Lung (tissue), 12 donors: Measurements from ENCODE around the gene TUBGCP4. TPM values are rescaled to one million over a fixed set of nuclear protein-coding genes. Genes with fewer than 3 reads are reported as not detected.
A peak's percentile ranks its signal among the peaks of the same experiment; 100 is the strongest.

Experiments used
- ATAC-seq: fragments of 200-7000 bp; cut with Tn5 transposase; one replicate; pipeline ENCODE4 v1.9.1; 2020; ENCODE audit warnings: moderate number of reproducible peaks; ENCODE audit not compliant: insufficient read depth, low FRiP score
- DNase-seq, 3 donors: peaks; one replicate each; pipeline ENCODE4 v3.0.0-alpha.2; 2013 to 2017
- H3K27ac ChIP-seq, 2 donors: one replicate each; pipeline ENCODE4 v1.5.1; 2013; ENCODE audit warnings: mild to moderate bottlenecking in 2 of 2, moderate library complexity in 2 of 2, control low read depth in 1 of 2, inconsistent platforms in 1 of 2, low read depth in 1 of 2, low read length in 1 of 2
- H3K27me3 ChIP-seq, 3 donors: one replicate each; pipeline ENCODE4 v1.5.1; 2013; ENCODE audit warnings: low read length in 2 of 3; ENCODE audit not compliant: control insufficient read depth in 3 of 3, insufficient read depth in 3 of 3
- H3K36me3 ChIP-seq, 4 donors: one replicate each; pipeline ENCODE4 v1.5.1; 2013; ENCODE audit warnings: low read length in 4 of 4, mild to moderate bottlenecking in 1 of 4, moderate library complexity in 1 of 4; ENCODE audit not compliant: control insufficient read depth in 4 of 4, insufficient read depth in 4 of 4
- H3K4me1 ChIP-seq, 5 donors: one replicate each; pipeline ENCODE4 v1.5.1; 2013; ENCODE audit warnings: low read length in 5 of 5, mild to moderate bottlenecking in 2 of 5, moderate library complexity in 1 of 5; ENCODE audit not compliant: control insufficient read depth in 5 of 5, insufficient read depth in 5 of 5
- H3K4me3 ChIP-seq: one replicate; pipeline ENCODE4 v1.5.1; 2013; ENCODE audit warnings: mild to moderate bottlenecking, control low read depth, moderate library complexity
- H3K9ac ChIP-seq, 2 donors: one replicate each; pipeline ENCODE4 v1.5.1; 2013; ENCODE audit warnings: low read length in 2 of 2, control low read depth in 1 of 2; ENCODE audit not compliant: insufficient read depth in 1 of 2
- H3K9me3 ChIP-seq, 4 donors: one replicate each; pipeline ENCODE4 v1.5.1; 2013; ENCODE audit warnings: low read length in 3 of 4, mild to moderate bottlenecking in 1 of 4, moderate library complexity in 1 of 4; ENCODE audit not compliant: control insufficient read depth in 4 of 4, insufficient read depth in 3 of 4
- WGBS, 2 donors: extraction: QIAGEN DNeasy Blood & Tissue Kit; methylation state at CpG; one replicate each; pipeline ENCODE4 v1.1.7; 2013; 5-methylcytosine and 5-hydroxymethylcytosine counted together
- polyA plus RNA-seq, 2 donors: library from polyadenylated mRNA; stranded (reverse); fragments of 200-250 nt; gene quantifications; one replicate each; pipeline ENCODE4 v1.2.1, GENCODE V29; 2013
- total RNA-seq, 2 donors: library from RNA; depleted of rRNA in 1 of 2; stranded (reverse); fragments of >200 nt in 1 of 2; gene quantifications; one replicate each; pipeline ENCODE4 v1.2.1, GENCODE V29; 2014 to 2021
- TF ChIP-seq, protein P1 (sequence below): IDR thresholded peaks from 2 replicates; pipeline ENCODE4 v1.5.1; 2012; ENCODE audit warnings: mild to moderate bottlenecking; ENCODE audit errors: control extremely low read depth, extremely low read depth
- donor health status: control.
- donor health status: control.
- donor health status: Bipolar disorder and iron deficiency.
- donor health status: healthy.
- donor health status: DM: yes; HTN: yes; CAD: no.

TUBGCP4 gene
- total and polyA plus RNA-seq, 4 donors = 5.4 to 17.0 (median 12.1) TPM

DNA sequence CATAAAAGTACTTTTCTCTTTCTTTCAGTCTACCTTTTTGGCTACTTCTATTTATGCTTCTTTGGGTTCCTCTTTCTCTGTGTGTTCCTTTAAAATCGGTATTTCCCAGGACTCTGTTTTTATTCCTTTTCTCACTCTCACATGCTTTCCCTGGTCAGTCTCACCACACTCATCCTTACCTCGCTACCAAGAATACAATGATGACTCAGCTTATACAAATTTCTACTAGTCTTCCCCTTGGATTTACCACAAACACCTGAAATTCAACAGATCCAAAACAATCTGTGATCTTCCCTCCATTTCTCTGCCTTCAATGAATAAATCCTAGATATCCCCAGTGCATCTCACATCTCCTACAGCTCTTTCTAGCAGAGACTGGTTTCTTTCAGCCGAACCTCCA lies 52.9 kb downstream of the TUBGCP4 start:
- Histone ChIP-seq H3K4me1 (no peaks in the 10 kb centered on the region), H3K9ac (no peak overlapping the region), H3K36me3 (peaks cover 24 to 30% (median 27%) of the 10 kb centered on the region in 4 donors), H3K9me3 (no peaks in the 10 kb centered on the region), H3K4me3 (no peak overlapping the region), H3K27ac (no peak overlapping the region), H3K27me3 (no peaks in the 10 kb centered on the region)
- TF ChIP-seq, protein P1, sequence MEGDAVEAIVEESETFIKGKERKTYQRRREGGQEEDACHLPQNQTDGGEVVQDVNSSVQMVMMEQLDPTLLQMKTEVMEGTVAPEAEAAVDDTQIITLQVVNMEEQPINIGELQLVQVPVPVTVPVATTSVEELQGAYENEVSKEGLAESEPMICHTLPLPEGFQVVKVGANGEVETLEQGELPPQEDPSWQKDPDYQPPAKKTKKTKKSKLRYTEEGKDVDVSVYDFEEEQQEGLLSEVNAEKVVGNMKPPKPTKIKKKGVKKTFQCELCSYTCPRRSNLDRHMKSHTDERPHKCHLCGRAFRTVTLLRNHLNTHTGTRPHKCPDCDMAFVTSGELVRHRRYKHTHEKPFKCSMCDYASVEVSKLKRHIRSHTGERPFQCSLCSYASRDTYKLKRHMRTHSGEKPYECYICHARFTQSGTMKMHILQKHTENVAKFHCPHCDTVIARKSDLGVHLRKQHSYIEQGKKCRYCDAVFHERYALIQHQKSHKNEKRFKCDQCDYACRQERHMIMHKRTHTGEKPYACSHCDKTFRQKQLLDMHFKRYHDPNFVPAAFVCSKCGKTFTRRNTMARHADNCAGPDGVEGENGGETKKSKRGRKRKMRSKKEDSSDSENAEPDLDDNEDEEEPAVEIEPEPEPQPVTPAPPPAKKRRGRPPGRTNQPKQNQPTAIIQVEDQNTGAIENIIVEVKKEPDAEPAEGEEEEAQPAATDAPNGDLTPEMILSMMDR = no peak
- no peak for DNase-seq
- ATAC-seq = no peak
- 96 to 97% methylated on average over 3 of the region's 3 CpGs for WGBS, 2 donors

DNA sequence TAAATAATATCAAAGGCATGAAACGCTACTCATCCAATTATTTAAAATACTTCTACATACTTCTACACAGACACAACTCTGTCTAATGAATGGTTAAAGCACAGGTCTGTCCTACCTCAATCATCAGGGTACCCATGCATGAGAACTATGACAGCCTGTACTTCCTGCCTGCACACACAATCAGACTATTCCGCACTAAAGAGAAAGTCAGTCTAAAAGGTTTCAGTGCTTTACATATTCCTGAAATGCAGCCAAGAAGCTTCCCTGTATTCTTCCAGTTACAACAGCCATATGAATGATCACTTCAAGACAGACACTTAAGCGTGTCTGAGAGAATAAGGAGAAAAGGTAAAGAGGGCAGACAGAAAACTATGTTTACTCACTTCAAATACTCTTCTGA lies 58.8 kb downstream of the TUBGCP4 start:
- TF ChIP-seq, protein P1 = no peak
- no peak overlapping the region for H3K27ac ChIP-seq
- H3K4me1 ChIP-seq = no peaks in the 10 kb centered on the region
- ATAC-seq = no peak
- H3K4me3 ChIP-seq = no peak overlapping the region
- H3K36me3 ChIP-seq = peaks cover 10 to 32% (median 23%) of the 10 kb centered on the region in 4 donors
- H3K9me3 ChIP-seq = no peaks in the 10 kb centered on the region
- 53 to 60% methylated on average over 3 of the region's 3 CpGs for WGBS, 2 donors
- H3K9ac ChIP-seq = no peak overlapping the region
- peak in 1 of 3 donors; percentile 4 for DNase-seq
- H3K27me3 ChIP-seq = no peaks in the 10 kb centered on the region

DNA sequence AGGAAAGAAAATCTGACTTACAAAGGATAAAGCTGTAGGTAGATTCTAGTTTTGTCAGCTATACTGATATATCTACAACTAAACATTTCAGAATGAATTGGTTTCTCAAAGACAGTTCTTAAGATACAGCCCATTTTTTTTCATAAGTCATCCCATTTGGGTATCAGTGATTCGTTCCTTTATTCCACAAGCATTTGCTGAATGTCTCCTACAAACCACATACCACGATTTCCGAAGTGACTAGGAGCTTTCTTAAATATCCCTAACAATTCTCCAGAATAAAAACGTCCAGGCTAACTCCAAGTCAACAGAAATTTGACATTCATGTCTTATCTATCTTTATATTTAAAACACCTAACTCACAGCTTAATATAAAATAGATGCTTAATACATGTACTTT lies 62.3 kb downstream of the TUBGCP4 start:
- no peaks in the 10 kb centered on the region for H3K9me3 ChIP-seq
- WGBS, 2 donors = 91 to 92% methylated on average over 4 of the region's 4 CpGs
- no peak for ATAC-seq
- H3K27me3 ChIP-seq = no peaks in the 10 kb centered on the region
- H3K4me1 ChIP-seq = no peaks in the 10 kb centered on the region
- H3K4me3 ChIP-seq = no peak overlapping the region
- H3K9ac ChIP-seq = no peak overlapping the region
- no peak for DNase-seq
- H3K36me3 ChIP-seq = peaks cover 15 to 28% (median 21%) of the 10 kb centered on the region in 4 donors
- TF ChIP-seq, protein P1 = no peak
- H3K27ac ChIP-seq = no peak overlapping the region

DNA sequence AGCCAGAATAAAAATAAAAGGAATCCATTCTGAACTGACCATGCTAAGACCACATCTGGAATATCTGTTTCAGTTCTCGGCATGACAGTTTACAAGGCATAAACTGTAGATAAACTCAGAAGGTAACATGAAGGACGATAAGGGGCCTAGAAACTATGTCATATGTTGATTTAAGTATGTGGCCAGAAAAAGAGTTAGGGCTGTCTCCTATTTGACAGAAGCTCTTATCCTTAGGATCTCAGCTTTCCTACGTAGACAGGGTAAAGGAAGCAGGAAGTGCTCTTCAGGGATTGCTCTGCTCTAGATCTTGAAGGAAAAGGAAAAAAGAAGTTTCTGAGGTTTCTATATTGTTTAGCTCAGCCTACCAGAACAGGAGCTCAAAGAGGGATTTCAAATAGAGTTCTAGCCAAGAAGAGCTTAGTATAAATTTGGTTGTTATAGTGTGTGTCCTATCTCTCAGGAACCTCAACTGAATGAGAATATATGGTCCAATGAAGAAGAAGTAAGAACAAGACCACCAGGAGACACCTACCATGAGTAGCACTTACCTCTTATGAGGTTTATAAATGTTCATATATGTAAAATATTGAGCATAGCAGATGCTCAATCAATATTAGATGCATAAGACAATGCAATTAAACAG lies 62.9 kb downstream of the TUBGCP4 start:
- Histone ChIP-seq H3K9ac (no peak overlapping the region), H3K27me3 (no peaks in the 10 kb centered on the region), H3K27ac (no peak overlapping the region), H3K4me3 (no peak overlapping the region), H3K4me1 (no peaks in the 10 kb centered on the region), H3K36me3 (peaks cover 12 to 29% (median 21%) of the 10 kb centered on the region in 4 donors), H3K9me3 (no peaks in the 10 kb centered on the region)
- ATAC-seq = no peak
- 85 to 92% methylated on average over 3 of the region's 3 CpGs for WGBS, 2 donors
- TF ChIP-seq, protein P1 = no peak
- DNase-seq = no peak
